Hepatocyte (in vitro differentiated cells): Measurements from ENCODE around the gene UGP2.

ENCODE experiments used
- EZH2 ChIP-seq: fragments of 200-600 bp; sonication (generic); IDR thresholded peaks from 2 replicates; pipeline ENCODE4 v1.6.1; 2016; ENCODE audit warnings: antibody characterized with exemption, mild to moderate bottlenecking, borderline replicate concordance
- TF ChIP-seq, protein P1 (sequence below): fragments of 200-600 bp; sonication (generic); IDR thresholded peaks from 2 replicates; pipeline ENCODE4 v1.5.1; 2016; ENCODE audit warnings: antibody characterized with exemption, mild to moderate bottlenecking; ENCODE audit not compliant: poor library complexity

DNA sequence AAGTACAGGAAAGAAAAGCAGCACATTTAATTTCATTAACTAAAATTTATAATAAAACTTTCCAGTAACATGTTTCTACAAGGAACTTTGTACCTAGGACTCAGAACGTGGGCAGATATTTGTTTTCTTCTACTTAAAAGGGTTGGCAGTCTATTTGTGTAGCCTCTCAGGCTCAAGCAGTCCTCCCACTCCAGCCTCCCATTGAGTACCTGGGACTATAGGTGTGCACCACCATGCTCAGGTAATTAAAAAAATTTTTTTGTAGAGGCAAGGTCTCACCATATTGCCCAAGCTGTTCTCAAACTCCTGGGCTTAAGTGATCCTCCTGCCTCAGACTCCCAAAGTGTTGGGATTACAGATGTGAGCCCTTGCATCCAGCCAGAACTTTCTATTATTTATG is 36.8 kb downstream of the UGP2 start:
- TF ChIP-seq, protein P1, sequence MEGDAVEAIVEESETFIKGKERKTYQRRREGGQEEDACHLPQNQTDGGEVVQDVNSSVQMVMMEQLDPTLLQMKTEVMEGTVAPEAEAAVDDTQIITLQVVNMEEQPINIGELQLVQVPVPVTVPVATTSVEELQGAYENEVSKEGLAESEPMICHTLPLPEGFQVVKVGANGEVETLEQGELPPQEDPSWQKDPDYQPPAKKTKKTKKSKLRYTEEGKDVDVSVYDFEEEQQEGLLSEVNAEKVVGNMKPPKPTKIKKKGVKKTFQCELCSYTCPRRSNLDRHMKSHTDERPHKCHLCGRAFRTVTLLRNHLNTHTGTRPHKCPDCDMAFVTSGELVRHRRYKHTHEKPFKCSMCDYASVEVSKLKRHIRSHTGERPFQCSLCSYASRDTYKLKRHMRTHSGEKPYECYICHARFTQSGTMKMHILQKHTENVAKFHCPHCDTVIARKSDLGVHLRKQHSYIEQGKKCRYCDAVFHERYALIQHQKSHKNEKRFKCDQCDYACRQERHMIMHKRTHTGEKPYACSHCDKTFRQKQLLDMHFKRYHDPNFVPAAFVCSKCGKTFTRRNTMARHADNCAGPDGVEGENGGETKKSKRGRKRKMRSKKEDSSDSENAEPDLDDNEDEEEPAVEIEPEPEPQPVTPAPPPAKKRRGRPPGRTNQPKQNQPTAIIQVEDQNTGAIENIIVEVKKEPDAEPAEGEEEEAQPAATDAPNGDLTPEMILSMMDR, result no peak
- no peak for TF ChIP-seq EZH2
